Psoas muscle (tissue), 8 donors: ENCODE data around the gene PRPF39. TPM values are rescaled to one million over a fixed set of nuclear protein-coding genes. Genes with fewer than 3 reads are reported as not detected.
"Not testable (repeated sequence)": the region's sequence is repeated elsewhere in the genome, so short reads cannot be mapped to it uniquely, and the experiment has no call there.

ENCODE experiments used
- ATAC-seq, 4 donors: fragments of 200-7000 bp; cut with Tn5 transposase; one replicate each; pipeline ENCODE4 v1.9.1; 2020; ENCODE audit warnings: moderate library complexity in 3 of 4, mild to moderate bottlenecking in 2 of 4
- DNase-seq, 2 donors: peaks; one replicate each; pipeline ENCODE4 v3.0.0-alpha.2; 2020
- H3K27ac ChIP-seq: fragments of 200-600 bp; one replicate; pipeline ENCODE4 v1.8.0; 2022
- H3K27me3 ChIP-seq, 3 donors: fragments of 200-600 bp in 1 of 3; one replicate each; pipeline versions ENCODE4 v1.6.1 to v1.8.0; 2013 to 2022; ENCODE audit warnings: low read length in 2 of 3, mild to moderate bottlenecking in 2 of 3, moderate library complexity in 1 of 3; ENCODE audit not compliant: insufficient read depth in 3 of 3
- H3K36me3 ChIP-seq, 2 donors: fragments of 200-600 bp in 1 of 2; one replicate each; pipeline versions ENCODE4 v1.6.1 to v1.8.0; 2013 to 2022; ENCODE audit warnings: low read depth in 1 of 2, mild to moderate bottlenecking in 1 of 2, moderate library complexity in 1 of 2; ENCODE audit not compliant: insufficient read depth in 1 of 2
- H3K4me1 ChIP-seq: fragments of 200-600 bp; one replicate; pipeline ENCODE4 v1.8.0; 2022
- H3K4me3 ChIP-seq: fragments of 200-600 bp; one replicate; pipeline ENCODE4 v1.8.0; 2022; ENCODE audit warnings: mild to moderate bottlenecking
- H3K9me3 ChIP-seq: fragments of 200-600 bp; one replicate; pipeline ENCODE4 v1.8.0; 2022
- CTCF ChIP-seq: fragments of 200-600 bp; IDR thresholded peaks from one replicate; pipeline ENCODE4 v1.8.0; 2022; ENCODE audit warnings: antibody characterized with exemption
- WGBS, 3 donors: extraction: QIAGEN DNeasy Blood & Tissue Kit; methylation state at CpG; one replicate each; pipeline versions ENCODE4 v1.1.6 to v1.1.7; 2013; 5-methylcytosine and 5-hydroxymethylcytosine counted together
- intact Hi-C, 2 donors: fragments of 100-400 bp; cut with DNase I; formaldehyde crosslinking; loops; one replicate each; pipeline versions ENCODE4 v1.11.0 to v1.14.2; 2022
- polyA plus RNA-seq, 3 donors: library from polyadenylated mRNA; stranded (reverse); fragments of 200-250 nt; gene quantifications; one replicate each; pipeline ENCODE4 v1.2.3, GENCODE V29; 2013
- total RNA-seq, 4 donors: library from RNA; stranded (reverse); fragmentation: NEBNext Ultra II Directional in 2 of 4; extraction: Animal tissue kit (Norgen Biotek cat#: 25700) in 2 of 4; gene quantifications; one replicate each; pipeline versions ENCODE4 v1.2.1 to v1.2.4, GENCODE V29; 2021 to 2023
- donor health status: healthy with polysubstance abuse.
- donor health status: DM: no; HTN: no; CAD: no; lungs with moderate emphysema.
- donor health status: Bipolar disorder and iron deficiency.
- donor health status: healthy.
- donor health status: DM: yes; HTN: yes; CAD: no.
- donor health status: DM: no; HTN: no; CAD: no.
- donor health status: DM: no; HTN: no; CAD: no.
- donor health status: DM: yes; HTN: yes; CAD: no.

The PRPF39 gene
- total and polyA plus RNA-seq, 7 donors = 10.1 to 32.4 (median 18.2) TPM

- intact Hi-C loops = no loop called here
- Histone ChIP-seq H3K27me3 (no peaks in the 10 kb centered on the region), H3K4me1 (peaks cover 18% of the 10 kb centered on the region), H3K9me3 (no peaks in the 10 kb centered on the region), H3K36me3 (no peaks in the 10 kb centered on the region), H3K4me3 (no peak overlapping the region), H3K27ac (no peak overlapping the region)
- DNase-seq = no peak
- TF ChIP-seq CTCF = no peak
- WGBS, 3 donors = 97 to 98% (median 98%) methylated on average over 6 of the region's 6 CpGs
- ATAC-seq = no peak
These were observed 56.8 kb downstream of the PRPF39 start for GRCh38 chr14:45140661-45141187.

DNA sequence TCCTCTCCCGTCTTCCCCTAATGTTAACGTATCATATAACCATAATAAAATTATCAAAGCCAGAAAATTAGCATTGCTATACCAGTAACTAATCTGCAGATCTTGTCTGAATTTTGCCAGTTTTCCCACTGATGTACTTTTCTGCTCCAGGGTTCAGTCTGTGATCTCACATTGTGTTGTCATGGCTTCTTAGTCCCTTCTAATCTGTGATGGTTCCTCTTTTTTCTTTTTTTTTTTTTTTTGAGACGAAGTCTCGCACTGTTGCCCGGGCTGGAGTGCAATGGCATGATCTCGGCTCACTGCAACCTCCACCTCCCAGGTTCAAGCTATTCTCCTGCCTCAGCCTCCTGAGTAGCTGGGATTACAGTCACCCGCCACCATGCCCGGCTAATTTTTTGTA, 58.2 kb downstream of the PRPF39 start:
- DNase-seq, intact Hi-C loops, H3K36me3 ChIP-seq, H3K27ac ChIP-seq, H3K4me3 ChIP-seq, ATAC-seq, H3K9me3 ChIP-seq, H3K27me3 ChIP-seq: not testable (repeated sequence)
- 92 to 94% (median 93%) methylated on average over 8 of the region's 8 CpGs for WGBS, 3 donors
- peaks cover 11% of the 10 kb centered on the region for H3K4me1 ChIP-seq

DNA sequence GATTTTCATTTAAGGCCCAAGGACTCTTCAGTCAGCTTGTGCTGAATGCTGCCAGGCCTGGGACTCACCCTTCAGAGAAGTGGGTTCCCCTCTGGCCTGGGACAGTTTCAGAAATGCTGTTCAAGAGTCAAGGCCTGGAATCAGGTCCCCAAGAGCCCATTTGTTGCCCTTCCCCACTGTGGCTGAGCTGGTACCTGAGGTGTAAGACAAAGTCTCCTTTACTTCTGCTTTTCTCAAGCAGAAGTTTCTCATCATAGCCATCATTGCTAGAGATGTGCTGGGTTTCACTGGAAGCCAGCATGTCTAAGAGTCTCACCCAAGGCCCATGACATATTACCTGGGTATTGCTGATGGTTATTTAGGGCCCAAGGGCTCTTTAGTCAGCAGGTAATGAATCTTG, 60.7 kb downstream of the PRPF39 start:
- ATAC-seq = no peak
- Histone ChIP-seq H3K36me3 (no peaks in the 10 kb centered on the region), H3K27ac (no peak overlapping the region), H3K27me3 (no peaks in the 10 kb centered on the region), H3K4me1 (no peaks in the 10 kb centered on the region), H3K9me3 (no peaks in the 10 kb centered on the region), H3K4me3 (no peak overlapping the region)
- TF ChIP-seq CTCF = no peak
- intact Hi-C loops = no loop called here
- no peak for DNase-seq

DNA sequence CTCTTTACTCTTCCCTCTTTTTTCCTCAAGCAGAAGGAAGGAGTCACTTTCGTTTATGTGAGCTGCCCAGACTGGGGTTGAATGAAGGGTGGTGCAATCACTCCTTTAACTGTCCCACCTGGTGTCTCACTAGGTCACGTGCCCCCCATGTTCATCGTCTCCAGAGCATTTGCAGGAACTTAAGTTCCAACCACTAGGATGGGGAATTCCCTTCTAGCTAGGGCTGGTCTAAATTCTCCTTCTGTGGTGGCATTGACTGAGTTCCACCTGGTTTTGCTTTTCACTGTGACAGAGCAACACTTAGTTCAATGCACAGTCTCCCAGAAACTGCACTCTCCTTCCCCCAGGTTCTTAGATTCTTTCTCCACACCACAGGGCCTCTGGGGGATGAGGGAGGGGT, 61.3 kb downstream of the PRPF39 start:
- no peaks in the 10 kb centered on the region for H3K9me3 ChIP-seq
- DNase-seq (no peak), ATAC-seq (no peak)
- no peak for TF ChIP-seq CTCF
- no peak overlapping the region for H3K27ac ChIP-seq
- 88 to 97% (median 93%) methylated on average over 3 of the region's 3 CpGs for WGBS, 3 donors
- no peaks in the 10 kb centered on the region for H3K4me1 ChIP-seq
- intact Hi-C loops = no loop called here
- no peaks in the 10 kb centered on the region for H3K27me3 ChIP-seq
- H3K36me3 ChIP-seq = no peaks in the 10 kb centered on the region
- H3K4me3 ChIP-seq = no peak overlapping the region

DNA sequence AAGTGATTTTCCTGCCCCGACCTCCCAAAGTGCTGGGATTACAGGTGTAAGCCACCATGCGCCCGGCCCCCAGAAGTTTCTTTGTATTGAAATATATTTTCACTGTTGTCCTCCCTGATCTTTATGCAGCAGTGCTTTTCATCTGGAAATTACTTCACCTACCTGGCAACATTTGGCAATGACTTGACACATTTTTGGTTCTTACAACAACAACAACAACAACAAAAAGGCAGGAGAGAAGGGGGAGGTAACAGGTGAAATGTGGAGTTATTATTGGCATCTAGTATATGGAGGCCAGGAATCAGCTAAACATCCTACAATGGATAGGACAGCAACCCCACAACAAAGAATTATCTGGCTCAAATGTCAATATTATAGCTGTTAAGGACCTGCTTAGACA, 65.7 kb downstream of the PRPF39 start:
- no peak for TF ChIP-seq CTCF
- Histone ChIP-seq H3K36me3 (no peaks in the 10 kb centered on the region), H3K27me3 (no peaks in the 10 kb centered on the region), H3K4me1 (no peaks in the 10 kb centered on the region), H3K4me3 (no peak overlapping the region), H3K27ac (no peak overlapping the region), H3K9me3 (no peaks in the 10 kb centered on the region)
- DNase-seq (no peak), ATAC-seq (no peak)
- intact Hi-C loops = no loop called here
- WGBS, 3 donors = 93 to 98% (median 95%) methylated on average over 3 of the region's 3 CpGs
